NT2/D1 (cell line): ENCODE data around the gene NFAM1.

Experiments
- SUZ12 ChIP-seq: IDR thresholded peaks from 2 replicates; pipeline ENCODE4 v1.6.1; 2011; ENCODE audit not compliant: insufficient read length, insufficient read depth; ENCODE audit errors: extremely low read depth
- YY1 ChIP-seq: IDR thresholded peaks from 2 replicates; pipeline ENCODE4 v1.6.1; 2011; ENCODE audit not compliant: insufficient read length, insufficient read depth
- ZNF274 ChIP-seq: IDR thresholded peaks from 2 replicates; pipeline ENCODE4 v1.6.1; 2011; ENCODE audit warnings: mild to moderate bottlenecking, low read depth, low read length

DNA sequence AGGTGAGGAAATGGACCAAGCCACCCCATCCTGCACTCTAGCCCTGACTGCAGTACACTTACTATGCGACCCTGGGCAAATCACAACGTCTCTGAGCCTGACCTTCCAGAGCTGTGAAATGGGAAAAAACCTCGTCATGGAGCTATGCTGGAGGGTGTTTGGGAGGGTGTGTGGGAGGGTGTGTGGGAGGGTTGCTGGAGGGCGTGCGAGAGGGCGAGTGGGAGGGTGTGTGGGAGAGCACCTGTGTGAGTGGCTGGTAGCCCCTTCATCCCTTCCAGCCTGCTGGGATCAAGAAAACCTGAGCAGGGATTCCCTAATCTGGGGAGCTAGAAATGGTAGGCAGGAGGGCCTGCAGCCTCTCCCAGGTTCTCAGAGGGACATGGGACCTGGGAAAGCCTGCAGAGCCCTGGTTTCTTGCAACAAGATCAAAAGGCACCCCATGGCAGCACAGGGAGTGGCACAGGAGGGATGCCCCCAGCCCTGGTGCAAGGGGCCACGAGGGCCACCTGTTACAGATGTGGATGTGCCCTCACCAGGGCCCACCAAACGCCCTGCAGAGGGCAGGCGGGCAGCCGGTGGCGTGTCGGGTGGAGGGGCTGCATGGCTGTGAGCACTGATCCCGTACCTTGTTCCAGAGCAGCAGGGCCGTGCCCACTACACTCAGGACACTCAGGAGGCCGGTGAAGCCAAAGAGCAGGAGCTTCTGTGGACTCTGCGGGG lies 23.2 kb downstream of the NFAM1 start:
- TF ChIP-seq ZNF274 (no peak), YY1 (no peak), SUZ12 (no peak)
